Transverse colon (tissue), 4 donors: ENCODE results near the gene MRPL48. TPM values are rescaled to one million over a fixed set of nuclear protein-coding genes. Genes with fewer than 3 reads are reported as not detected.

Source experiments
- DNase-seq: peaks from one replicate; pipeline ENCODE4 v3.0.0-alpha.2; 2019
- H3K27ac ChIP-seq, 4 donors: fragments of 200-600 bp; sonication (generic); 2 replicates each; pipeline ENCODE4 v1.5.1; 2016 to 2018; ENCODE audit warnings: inconsistent platforms in 4 of 4
- H3K27me3 ChIP-seq: fragments of 200-600 bp; sonication (generic); 2 replicates; pipeline ENCODE4 v1.5.1; 2017; ENCODE audit warnings: inconsistent platforms
- H3K36me3 ChIP-seq, 4 donors: fragments of 200-600 bp; sonication (generic); 2 replicates each; pipeline ENCODE4 v1.5.1; 2017 to 2019; ENCODE audit warnings: inconsistent platforms in 4 of 4
- H3K4me1 ChIP-seq, 4 donors: fragments of 200-600 bp; sonication (generic); 2 replicates each; pipeline ENCODE4 v1.5.1; 2017 to 2020; ENCODE audit warnings: inconsistent platforms in 4 of 4
- H3K4me3 ChIP-seq, 4 donors: fragments of 200-600 bp; sonication (generic); 1 replicate in 1 of 4; 2 replicates in 3 of 4; pipeline versions ENCODE4 v1.5.1 to v1.6.1; 2017 to 2019; ENCODE audit warnings: inconsistent platforms in 4 of 4
- H3K9me3 ChIP-seq, 2 donors: fragments of 200-600 bp; sonication (generic); 2 replicates each; pipeline ENCODE4 v1.5.1; 2017 to 2019; ENCODE audit warnings: inconsistent platforms in 2 of 2
- CTCF ChIP-seq, 5 experiments: fragments of 200-600 bp in 3 of 5; fragments of 450-650 bp in 2 of 5; sonication (generic) in 3 of 5; IDR thresholded peaks; 1 replicate in 2 of 5; 2 replicates in 3 of 5; pipeline ENCODE4 v1.5.1; 2016 to 2017; ENCODE audit warnings: antibody characterized with exemption in 5 of 5, inconsistent platforms in 3 of 5, mild to moderate bottlenecking in 2 of 5, moderate library complexity in 1 of 5
- EP300 ChIP-seq: sonication (generic); formaldehyde crosslinking; IDR thresholded peaks from one replicate; pipeline ENCODE4 v1.6.1; 2017; ENCODE audit warnings: antibody characterized with exemption, low read depth
- POLR2A ChIP-seq: fragments of 450-650 bp; IDR thresholded peaks from one replicate; pipeline ENCODE4 v1.6.1; 2016; ENCODE audit warnings: antibody characterized with exemption, mild to moderate bottlenecking, moderate library complexity
- POLR2AphosphoS5 ChIP-seq, 3 donors: sonication (generic); formaldehyde crosslinking; IDR thresholded peaks; one replicate each; pipeline ENCODE4 v1.6.1; 2016; ENCODE audit warnings: antibody characterized with exemption in 3 of 3
- WGBS, 2 donors: methylation state at CpG; one replicate each; pipeline ENCODE4 v1.1.5; 2018; ENCODE audit warnings: low coverage in 1 of 2; 5-methylcytosine and 5-hydroxymethylcytosine counted together
- in situ Hi-C, 4 donors: fragments of 200-750 bp; cut with MboI; loops; one replicate each; pipeline versions ENCODE4 v1.15.0 to v1.15.1; 2017; ENCODE audit warnings: low sequenced_read_pairs in 3 of 4, low pct_ligation_motif_present in 1 of 4, low pct_unique_long_range_greater_than_20kb in 1 of 4
- intact Hi-C: fragments of 100-400 bp; cut with DNase I; formaldehyde crosslinking; loops from one replicate; pipeline ENCODE4 v1.15.1; 2023; ENCODE audit warnings: low total_unique reads
- total RNA-seq, 4 donors: library from RNA; depleted of rRNA; stranded (reverse); fragments of >200 nt; gene quantifications; one replicate each; pipeline ENCODE4 v1.1.0, GENCODE V29; 2016

MRPL48 gene
- total RNA-seq, 4 donors from 2014 or later: 10.5 to 21.1 (median 21.0) TPM; not detected in 1

DNA sequence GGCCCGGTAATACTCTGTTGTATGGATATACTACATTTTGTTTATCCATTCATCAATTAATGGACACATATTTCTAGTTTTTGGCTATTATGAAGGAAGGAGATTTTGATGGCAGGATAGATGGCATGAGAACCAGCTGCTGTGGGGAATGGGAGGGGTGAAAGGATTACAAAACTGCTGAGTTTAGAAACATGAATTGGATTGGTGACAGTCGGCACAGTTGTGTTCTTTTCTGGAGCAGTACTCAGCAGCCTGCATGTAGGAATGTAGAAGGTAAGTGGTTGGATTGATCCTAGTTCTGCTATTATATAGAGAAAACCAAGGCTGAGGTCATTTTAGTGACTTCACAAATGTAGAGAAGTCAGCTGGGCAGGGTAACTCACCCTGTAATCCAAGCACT lies 96.2 kb downstream of the MRPL48 start:
- H3K27me3 ChIP-seq: no peaks in the 10 kb centered on the region
- H3K36me3 ChIP-seq: no peaks in the 10 kb centered on the region
- H3K27ac ChIP-seq: no peak overlapping the region
- H3K4me3 ChIP-seq: no peak overlapping the region
- TF ChIP-seq EP300 (no peak), CTCF (IDR thresholded peaks at IDR 0.05) (no peak), POLR2AphosphoS5 (IDR thresholded peaks at IDR 0.05) (no peak), POLR2A (no peak)
- 94 to 100% methylated on average over 1 to 2 of the region's 2 CpGs for WGBS, 2 donors
- no peaks in the 10 kb centered on the region for H3K9me3 ChIP-seq
- DNase-seq: no peak
- in situ Hi-C loops (no loop called here), intact Hi-C loops (no loop called here)
- H3K4me1 ChIP-seq: no peaks in the 10 kb centered on the region

GRCh38 chr11:73888244-73888643 lies 100.6 kb downstream of the MRPL48 start:
- in situ Hi-C loops (no loop called here), intact Hi-C loops (no loop called here)
- peaks cover 0 to 22% (median 3%) of the 10 kb centered on the region in 4 donors for H3K36me3 ChIP-seq
- DNase-seq: no peak
- no peaks in the 10 kb centered on the region for H3K9me3 ChIP-seq
- H3K27ac ChIP-seq: no peak overlapping the region
- no peak overlapping the region for H3K4me3 ChIP-seq
- H3K4me1 ChIP-seq: no peaks in the 10 kb centered on the region
- no peak for TF ChIP-seq POLR2AphosphoS5 (IDR thresholded peaks at IDR 0.05)
- TF ChIP-seq EP300: no peak
- WGBS, 2 donors: 94 to 100% methylated on average over 2 to 3 of the region's 3 CpGs
- no peaks in the 10 kb centered on the region for H3K27me3 ChIP-seq

GRCh38 chr11:73889019-73889418 lies 101.3 kb downstream of the MRPL48 start:
- in situ Hi-C loops: no loop called here

DNA sequence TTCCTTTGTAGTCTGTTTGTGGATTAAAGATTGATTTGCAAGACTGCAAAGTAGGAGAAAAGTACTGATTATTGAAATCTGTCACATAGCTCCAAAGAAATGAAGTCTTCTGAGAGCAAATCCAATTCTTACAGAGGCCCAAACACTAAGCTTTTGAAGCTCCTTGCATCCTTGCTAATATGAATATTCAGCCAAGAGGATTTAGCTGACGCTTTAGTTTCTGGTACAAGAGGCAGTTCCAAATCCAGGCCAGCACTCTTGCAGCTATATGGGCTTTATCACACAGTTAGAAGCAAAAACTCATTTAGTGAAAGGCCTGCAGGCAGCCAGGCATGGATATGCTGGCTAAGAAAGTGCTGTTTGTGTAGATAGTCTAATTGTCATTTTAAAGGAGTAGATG lies 101.9 kb downstream of the MRPL48 start:
- no peaks in the 10 kb centered on the region for H3K4me1 ChIP-seq
- 68 to 86% methylated on average over 1 of the region's 1 CpG for WGBS, 2 donors
- H3K4me3 ChIP-seq: no peak overlapping the region
- no peak overlapping the region for H3K27ac ChIP-seq
- no peaks in the 10 kb centered on the region for H3K27me3 ChIP-seq
- in situ Hi-C loops (no loop called here), intact Hi-C loops (no loop called here)
- no peak for DNase-seq
- no peak for TF ChIP-seq CTCF (IDR thresholded peaks at IDR 0.05)
- no peak for TF ChIP-seq EP300
- no peak for TF ChIP-seq POLR2A
- no peak for TF ChIP-seq POLR2AphosphoS5 (IDR thresholded peaks at IDR 0.05)
- peaks cover 0 to 29% (median 3%) of the 10 kb centered on the region in 4 donors for H3K36me3 ChIP-seq
- no peaks in the 10 kb centered on the region for H3K9me3 ChIP-seq

More at GRCh38 chr11:73889019-73889418, 101.3 kb downstream of the MRPL48 start:
- Histone ChIP-seq H3K27me3 (no peaks in the 10 kb centered on the region), H3K36me3 (peaks cover 0 to 26% (median 3%) of the 10 kb centered on the region in 4 donors), H3K27ac (no peak overlapping the region), H3K4me3 (no peak overlapping the region), H3K4me1 (no peaks in the 10 kb centered on the region), H3K9me3 (no peaks in the 10 kb centered on the region)
- intact Hi-C loops: no loop called here
- no peak for TF ChIP-seq POLR2A
- TF ChIP-seq CTCF (IDR thresholded peaks at IDR 0.05): no peak
- TF ChIP-seq EP300: no peak
- no peak for TF ChIP-seq POLR2AphosphoS5 (IDR thresholded peaks at IDR 0.05)
- DNase-seq: no peak
- WGBS, 2 donors: 38% methylated on average over 1 of the region's 1 CpG

DNA sequence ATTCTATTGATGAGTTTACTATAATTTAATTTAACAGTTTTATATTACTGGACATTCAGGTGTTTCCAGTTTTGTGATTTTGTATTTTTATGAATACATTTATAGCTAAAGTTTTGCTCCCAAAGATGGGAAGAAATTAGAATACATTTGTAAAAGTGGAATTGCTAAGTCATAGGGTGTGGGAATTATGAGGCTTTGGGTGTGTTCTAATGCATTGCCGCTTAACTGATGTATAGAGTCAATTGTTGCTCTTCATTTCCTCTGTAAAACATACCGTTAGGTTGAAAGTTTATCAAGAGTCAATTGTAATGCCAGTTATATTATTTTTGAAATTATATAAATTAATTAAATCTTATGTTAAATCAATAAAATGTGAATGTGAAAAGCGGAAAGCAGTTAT lies 105.4 kb downstream of the MRPL48 start:
- Histone ChIP-seq H3K9me3 (no peaks in the 10 kb centered on the region), H3K4me1 (no peaks in the 10 kb centered on the region), H3K4me3 (no peak overlapping the region), H3K36me3 (peaks cover 0 to 29% (median 3%) of the 10 kb centered on the region in 4 donors), H3K27ac (no peak overlapping the region), H3K27me3 (no peaks in the 10 kb centered on the region)
- TF ChIP-seq POLR2AphosphoS5 (IDR thresholded peaks at IDR 0.05) (no peak), POLR2A (no peak), CTCF (IDR thresholded peaks at IDR 0.05) (no peak), EP300 (no peak)
- in situ Hi-C loops (no loop called here), intact Hi-C loops (no loop called here)
- 95% methylated on average over 3 of the region's 3 CpGs for WGBS, 2 donors
- DNase-seq: no peak
